Right atrium auricular region (tissue), 2 donors: ENCODE results near the gene JOSD1. TPM values are rescaled to one million over a fixed set of nuclear protein-coding genes. Genes with fewer than 3 reads are reported as not detected.

ENCODE experiments used
- DNase-seq: peaks from one replicate; pipeline ENCODE4 v3.0.0-alpha.2; 2019; ENCODE audit warnings: low spot score
- H3K27ac ChIP-seq, 2 donors: fragments of 200-600 bp; sonication (generic); 1 replicate in 1 of 2; 2 replicates in 1 of 2; pipeline ENCODE4 v1.5.1; 2016 to 2019
- H3K27me3 ChIP-seq, 2 donors: fragments of 200-600 bp; sonication (generic); one replicate each; pipeline versions ENCODE4 v1.5.1 to v1.6.0; 2017 to 2019
- H3K36me3 ChIP-seq: fragments of 200-600 bp; sonication (generic); one replicate; pipeline ENCODE4 v1.5.1; 2016
- H3K4me1 ChIP-seq, 2 donors: fragments of 200-600 bp; sonication (generic); one replicate each; pipeline versions ENCODE4 v1.5.1 to v1.6.0; 2017 to 2019
- H3K4me3 ChIP-seq, 2 donors: fragments of 200-600 bp; sonication (generic); 1 replicate in 1 of 2; 2 replicates in 1 of 2; pipeline ENCODE4 v1.5.1; 2017 to 2019; ENCODE audit warnings: mild to moderate bottlenecking in 1 of 2, moderate library complexity in 1 of 2
- H3K9me3 ChIP-seq, 2 donors: fragments of 200-600 bp; sonication (generic); one replicate each; pipeline ENCODE4 v1.5.1; 2019
- CTCF ChIP-seq, 2 donors: fragments of 200-600 bp; sonication (generic); IDR thresholded peaks; one replicate each; pipeline ENCODE4 v1.5.1; 2019; ENCODE audit warnings: antibody characterized with exemption in 2 of 2
- total RNA-seq, 2 donors: library from RNA; depleted of rRNA; stranded (reverse); fragments of >200 nt; gene quantifications; one replicate each; pipeline ENCODE4 v1.1.0, GENCODE V29; 2016

JOSD1 gene
- total RNA-seq, 2 donors from 2014 or later: 20.0 to 37.3 TPM

GRCh38 chr22:38710351-38710750 lies 9.6 kb upstream of the JOSD1 start:
- no peak for DNase-seq
- H3K9me3 ChIP-seq: no peaks in the 10 kb centered on the region
- H3K4me3 ChIP-seq: no peak overlapping the region
- no peak for TF ChIP-seq CTCF (IDR thresholded peaks at IDR 0.05)
- no peaks in the 10 kb centered on the region for H3K27me3 ChIP-seq
- H3K4me1 ChIP-seq: peaks cover 0 to 64% of the 10 kb centered on the region in 2 donors
- no peak overlapping the region for H3K27ac ChIP-seq
- H3K36me3 ChIP-seq: peaks cover 12% of the 10 kb centered on the region

DNA sequence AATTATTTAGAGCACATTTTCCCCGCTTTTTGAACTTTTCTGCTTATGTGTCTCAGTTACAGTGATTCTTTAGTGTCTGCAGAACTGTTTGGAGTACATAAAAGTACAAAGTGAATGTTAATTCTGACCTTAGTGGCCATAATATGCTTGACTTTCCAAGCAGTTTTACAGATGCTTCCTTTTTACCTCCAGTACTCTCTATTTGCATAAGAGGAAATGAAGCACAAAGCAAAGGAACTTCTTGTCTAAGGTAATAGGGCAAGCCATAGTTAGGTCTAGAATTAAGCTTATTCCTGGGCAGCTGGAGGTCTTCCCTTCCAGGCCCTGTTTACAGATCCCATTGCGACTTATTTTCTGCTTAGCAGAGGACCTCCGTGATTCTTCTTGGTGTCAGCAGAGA lies 8.6 kb upstream of the JOSD1 start:
- no peaks in the 10 kb centered on the region for H3K9me3 ChIP-seq
- TF ChIP-seq CTCF (IDR thresholded peaks at IDR 0.05): no peak
- peaks cover 12% of the 10 kb centered on the region for H3K36me3 ChIP-seq
- H3K4me1 ChIP-seq: peaks cover 0 to 62% of the 10 kb centered on the region in 2 donors
- H3K4me3 ChIP-seq: no peak overlapping the region
- no peak for DNase-seq
- H3K27ac ChIP-seq: no peak overlapping the region
- H3K27me3 ChIP-seq: no peaks in the 10 kb centered on the region

- H3K36me3 ChIP-seq: peaks cover 12% of the 10 kb centered on the region
- H3K4me3 ChIP-seq: no peak overlapping the region
- no peaks in the 10 kb centered on the region for H3K9me3 ChIP-seq
- H3K27me3 ChIP-seq: no peaks in the 10 kb centered on the region
- H3K27ac ChIP-seq: no peak overlapping the region
- H3K4me1 ChIP-seq: peaks cover 0 to 49% of the 10 kb centered on the region in 2 donors
- TF ChIP-seq CTCF (IDR thresholded peaks at IDR 0.05): no peak
- DNase-seq: no peak
Measured at GRCh38 chr22:38707984-38708383, 7.2 kb upstream of the JOSD1 start.

- DNase-seq: no peak
- peaks cover 11% of the 10 kb centered on the region for H3K36me3 ChIP-seq
- H3K4me3 ChIP-seq: peak overlapping the region in 1 of 2 donors; percentile 71
- H3K27ac ChIP-seq: peak overlapping the region; percentile 95 to 97
- H3K27me3 ChIP-seq: no peaks in the 10 kb centered on the region
- no peaks in the 10 kb centered on the region for H3K9me3 ChIP-seq
- TF ChIP-seq CTCF (IDR thresholded peaks at IDR 0.05): no peak
- H3K4me1 ChIP-seq: peaks cover 0 to 43% of the 10 kb centered on the region in 2 donors
Measured at GRCh38 chr22:38707346-38707745, 6.6 kb upstream of the JOSD1 start.

GRCh38 chr22:38706901-38707195 lies 6.1 kb upstream of the JOSD1 start:
- peak overlapping the region; percentile 71 to 92 for H3K4me3 ChIP-seq
- TF ChIP-seq CTCF (IDR thresholded peaks at IDR 0.05): no peak
- H3K27ac ChIP-seq: peak overlapping the region; percentile 95 to 97
- peaks cover 0 to 38% of the 10 kb centered on the region in 2 donors for H3K4me1 ChIP-seq
- H3K9me3 ChIP-seq: no peaks in the 10 kb centered on the region
- no peaks in the 10 kb centered on the region for H3K27me3 ChIP-seq
- H3K36me3 ChIP-seq: peaks cover 6% of the 10 kb centered on the region
- DNase-seq: no peak

DNA sequence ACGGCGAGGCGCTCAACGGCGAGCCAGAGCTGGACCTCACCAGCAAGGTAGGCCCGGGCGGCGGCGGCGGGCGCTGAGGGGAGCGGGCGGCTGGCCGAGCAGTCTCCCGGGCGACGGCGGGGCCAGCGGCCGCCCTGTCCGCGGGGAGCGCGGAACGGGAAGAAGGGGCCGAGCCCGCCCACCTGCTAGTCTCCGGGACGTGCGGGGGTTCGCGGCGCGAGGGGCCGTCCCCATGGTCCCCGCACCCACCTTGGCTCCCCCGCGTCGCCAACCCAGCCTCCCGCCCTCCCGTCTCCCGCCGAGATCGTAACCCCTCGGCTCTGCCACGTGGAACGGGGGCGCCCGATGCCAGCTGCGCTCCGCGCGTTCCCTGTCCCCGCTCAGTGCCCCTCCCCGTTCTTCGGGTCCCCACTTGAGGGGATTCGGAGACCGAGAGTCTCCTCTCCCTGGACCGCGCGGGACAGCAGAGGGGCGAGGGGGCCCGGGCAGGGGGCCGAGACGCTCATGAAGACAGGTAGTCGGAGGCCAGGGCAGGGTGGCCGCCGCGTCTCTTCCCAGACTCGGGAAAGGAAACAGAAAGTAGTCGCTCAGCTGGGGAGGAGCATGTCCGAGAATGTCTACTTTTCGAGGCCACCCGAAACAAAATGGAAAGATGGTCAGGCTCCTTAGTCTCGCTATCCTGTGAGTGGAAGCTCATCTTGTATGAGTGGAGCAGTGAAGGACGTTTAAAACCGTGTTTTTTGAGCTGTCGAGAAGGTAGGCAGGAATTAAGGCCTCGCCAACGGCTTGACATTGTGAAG lies 5.6 kb upstream of the JOSD1 start:
- peaks cover 0 to 42% of the 10 kb centered on the region in 2 donors for H3K4me1 ChIP-seq
- no peak for TF ChIP-seq CTCF (IDR thresholded peaks at IDR 0.05)

More for the DNA sequence above, 5.6 kb upstream of the JOSD1 start:
- H3K4me3 ChIP-seq: peak overlapping the region; percentile 71 to 92
- H3K9me3 ChIP-seq: no peaks in the 10 kb centered on the region
- H3K36me3 ChIP-seq: peaks cover 6% of the 10 kb centered on the region
- no peaks in the 10 kb centered on the region for H3K27me3 ChIP-seq
- peak; percentile 69 for DNase-seq
- H3K27ac ChIP-seq: peak overlapping the region; percentile 95 to 97
